GM19467 (cell line): ENCODE results near the gene VAT1L.

Experiments
- ATAC-seq: cut with Tn5 transposase; IDR thresholded peaks from one replicate; pipeline ENCODE4 v1.9.1; 2021; ENCODE audit warnings: mild to moderate bottlenecking, moderate library complexity; ENCODE audit not compliant: unreplicated experiment

VAT1L gene

GRCh38 chr16:77833921-77834634, 45.7 kb downstream of the VAT1L start:
- no peak for ATAC-seq

- no peak for ATAC-seq
These were observed 46.5 kb downstream of the VAT1L start for GRCh38 chr16:77834635-77835540.

DNA sequence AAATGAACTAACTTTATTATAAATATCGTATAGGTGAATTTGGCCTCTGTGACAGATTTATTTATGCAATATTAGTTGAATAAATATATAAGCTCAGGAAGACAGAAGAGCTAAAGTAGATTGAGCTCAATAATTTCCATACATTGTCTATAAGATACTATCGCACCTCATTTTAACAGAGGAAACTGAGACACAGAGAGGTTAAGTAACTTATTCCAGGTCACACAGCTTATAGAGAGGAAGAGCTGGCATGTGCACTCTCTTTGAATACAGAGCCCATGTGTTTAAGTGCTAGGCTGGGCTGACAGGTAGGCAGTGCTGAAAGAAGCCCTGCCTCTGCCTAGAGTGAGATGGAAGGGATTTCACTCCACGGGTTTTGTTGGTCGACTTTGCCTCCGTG, 48.4 kb downstream of the VAT1L start:
- ATAC-seq = no peak

GRCh38 chr16:77838597-77839255, 50.4 kb downstream of the VAT1L start:
- ATAC-seq = no peak

GRCh38 chr16:77840093-77840492, 51.7 kb downstream of the VAT1L start:
- ATAC-seq = no peak

DNA sequence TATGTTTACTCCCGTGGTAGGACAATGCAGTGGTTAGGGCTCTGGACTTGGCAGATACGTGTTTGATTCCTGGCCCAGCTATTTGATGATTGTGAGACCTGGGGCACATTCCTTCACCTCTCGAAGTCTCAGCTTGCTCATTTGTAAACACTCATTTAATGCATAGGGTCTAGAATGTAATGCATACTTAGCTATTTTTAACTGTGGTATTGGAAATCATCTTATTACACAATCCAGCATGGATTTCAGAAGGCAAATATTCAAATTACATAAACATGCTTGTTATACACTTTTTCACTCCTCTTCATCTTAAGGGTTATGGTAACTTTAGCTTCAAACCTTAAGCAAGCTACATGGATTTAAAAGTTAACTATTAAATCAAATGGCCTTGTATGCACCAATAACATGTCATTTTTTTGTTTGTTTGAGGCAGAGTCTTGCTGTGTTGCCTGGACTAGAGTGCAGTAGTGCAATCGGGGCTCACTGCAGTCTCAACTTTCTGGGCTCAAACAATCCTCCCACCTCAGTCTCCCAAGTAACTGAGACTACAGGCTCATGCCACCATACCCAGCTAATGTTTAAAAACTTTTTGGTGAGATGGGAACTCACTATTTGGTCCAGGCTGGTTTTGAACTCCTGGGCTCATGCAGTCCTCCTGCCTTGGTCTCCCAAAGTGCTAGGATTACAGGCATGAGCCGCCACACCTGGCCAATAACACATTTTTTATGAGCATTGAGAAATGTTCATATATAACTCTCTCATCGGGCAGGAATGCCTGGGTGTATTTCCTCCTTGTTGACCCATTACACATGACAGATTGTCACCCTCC, 52.5 kb downstream of the VAT1L start:
- ATAC-seq = no peak

DNA sequence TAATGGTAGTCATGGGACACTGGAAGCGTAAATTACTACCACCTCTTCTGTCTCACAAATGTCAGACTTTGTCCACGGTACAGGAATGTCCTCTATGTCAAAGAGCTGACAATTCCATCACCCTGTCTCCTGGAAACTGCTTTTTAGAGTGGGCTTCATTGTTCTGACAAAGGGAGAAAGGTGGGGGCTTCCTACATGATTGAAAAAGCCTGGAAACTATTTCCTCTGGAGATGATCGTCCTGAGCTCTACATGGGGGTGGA, 53.1 kb downstream of the VAT1L start:
- no peak for ATAC-seq

- ATAC-seq = no peak
These were observed 54.1 kb downstream of the VAT1L start for GRCh38 chr16:77842468-77842867.

DNA sequence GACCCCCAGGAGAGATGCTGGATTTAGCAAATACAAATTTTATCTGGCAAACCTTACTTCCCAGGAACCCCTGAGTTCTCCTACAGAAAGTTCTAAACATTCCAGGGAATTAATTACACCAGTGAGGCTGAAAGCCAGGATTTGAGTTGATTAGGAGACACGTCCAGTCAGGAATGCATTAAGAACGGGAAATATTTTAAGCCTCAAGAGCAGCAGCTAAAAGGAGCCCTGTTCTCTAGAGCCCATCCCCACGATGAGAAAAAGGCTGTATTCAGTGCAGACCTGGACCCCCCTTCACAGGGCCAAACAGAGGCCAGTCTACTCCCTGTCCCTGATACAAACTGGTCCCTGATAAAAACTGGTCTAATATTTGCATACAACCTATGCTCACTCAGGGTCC, 55.0 kb downstream of the VAT1L start:
- no peak for ATAC-seq

GRCh38 chr16:77844801-77845200, 56.4 kb downstream of the VAT1L start:
- no peak for ATAC-seq

- ATAC-seq = no peak
These were observed 61.4 kb downstream of the VAT1L start for GRCh38 chr16:77849646-77850258.

DNA sequence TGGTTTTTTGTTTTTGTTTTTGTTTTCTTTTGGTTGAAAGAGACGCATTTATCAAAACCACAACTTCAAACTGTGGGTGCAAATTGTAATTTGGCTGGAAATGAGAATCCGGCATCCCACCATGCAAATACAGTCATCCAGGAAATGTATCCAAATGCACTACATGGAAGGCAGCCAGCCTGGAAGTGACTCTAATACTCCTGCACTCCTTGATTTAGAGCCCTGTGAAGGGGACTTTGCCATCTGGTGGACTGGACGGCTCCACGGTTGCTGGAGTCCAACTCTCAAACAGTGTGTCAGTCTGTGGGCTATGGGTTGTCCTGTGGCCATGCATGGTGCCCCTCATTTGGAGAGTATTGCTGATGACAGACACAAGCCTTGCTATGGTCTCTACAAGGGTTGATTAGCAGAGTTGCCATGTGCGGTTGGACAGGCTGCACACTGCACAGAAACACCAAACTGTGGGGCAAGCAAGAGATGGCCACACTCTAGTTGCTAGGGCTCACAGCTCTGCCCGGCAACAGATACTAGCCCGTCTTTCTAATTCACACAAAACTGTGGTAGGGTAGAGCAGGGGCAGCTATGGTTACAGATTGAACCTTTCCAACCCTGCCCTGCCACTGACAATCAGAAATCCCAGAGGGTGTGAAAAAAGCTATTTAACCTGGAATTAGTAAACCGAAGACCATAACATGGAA, 62.4 kb downstream of the VAT1L start:
- no peak for ATAC-seq

- no peak for ATAC-seq
These were observed 64.8 kb downstream of the VAT1L start for GRCh38 chr16:77853161-77853560.

DNA sequence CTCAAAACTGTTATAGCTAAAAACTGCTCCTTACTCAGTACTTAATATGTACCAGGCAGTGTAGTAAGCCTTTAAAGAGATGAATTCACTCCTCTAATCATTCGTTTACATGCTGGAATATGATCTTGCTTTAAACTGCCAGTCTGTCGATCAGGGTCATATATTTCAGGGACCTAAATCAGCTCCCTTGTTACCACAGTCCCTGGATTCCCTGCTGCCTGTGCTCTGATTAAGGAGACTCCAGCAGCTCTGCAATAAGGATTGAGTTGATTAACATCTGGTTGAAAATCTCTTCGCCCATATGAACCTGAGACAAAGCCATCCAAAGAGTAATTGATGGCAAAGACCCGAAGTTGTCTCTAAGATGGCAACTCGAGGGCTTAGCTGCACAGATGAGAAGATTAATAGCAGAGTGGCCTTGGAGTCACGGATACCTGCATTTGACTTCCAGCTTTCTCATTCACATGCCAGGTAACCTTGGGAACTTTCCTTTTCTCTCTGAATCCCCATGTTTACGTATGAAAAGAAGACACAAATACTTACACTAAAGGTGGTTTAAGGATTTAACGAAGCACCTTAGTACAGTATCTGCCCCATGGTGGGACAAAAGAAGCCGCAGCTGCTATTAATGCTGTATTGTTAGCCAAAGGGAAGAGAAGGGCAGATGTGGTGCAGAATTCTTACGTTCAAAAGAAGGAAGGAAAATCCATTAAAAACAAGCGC, 68.2 kb downstream of the VAT1L start:
- ATAC-seq = no peak

- no peak for ATAC-seq
These were observed 69.7 kb downstream of the VAT1L start for GRCh38 chr16:77858060-77858459.

GRCh38 chr16:77859493-77860232, 71.3 kb downstream of the VAT1L start:
- no peak for ATAC-seq

GRCh38 chr16:77860953-77861352, 72.6 kb downstream of the VAT1L start:
- no peak for ATAC-seq

DNA sequence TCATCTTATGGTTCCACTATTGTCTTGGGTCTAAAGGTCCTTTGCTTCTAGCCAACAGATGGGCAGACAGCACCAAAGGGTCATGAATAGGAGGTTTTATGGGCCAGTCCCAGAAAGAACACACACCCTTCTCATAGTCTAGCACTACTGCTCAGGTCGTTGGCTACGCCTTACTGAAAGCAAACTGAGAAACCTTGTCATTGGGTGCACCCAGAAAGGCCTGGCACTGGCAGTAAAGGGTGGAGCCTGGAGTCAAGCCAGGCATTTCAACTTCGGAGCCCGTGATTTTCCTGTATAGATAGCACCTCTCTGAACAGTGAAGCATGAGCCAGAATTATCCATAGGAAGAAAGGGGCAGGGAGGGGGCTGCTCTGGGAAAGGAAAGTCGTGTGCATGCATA, 74.9 kb downstream of the VAT1L start:
- ATAC-seq = no peak

DNA sequence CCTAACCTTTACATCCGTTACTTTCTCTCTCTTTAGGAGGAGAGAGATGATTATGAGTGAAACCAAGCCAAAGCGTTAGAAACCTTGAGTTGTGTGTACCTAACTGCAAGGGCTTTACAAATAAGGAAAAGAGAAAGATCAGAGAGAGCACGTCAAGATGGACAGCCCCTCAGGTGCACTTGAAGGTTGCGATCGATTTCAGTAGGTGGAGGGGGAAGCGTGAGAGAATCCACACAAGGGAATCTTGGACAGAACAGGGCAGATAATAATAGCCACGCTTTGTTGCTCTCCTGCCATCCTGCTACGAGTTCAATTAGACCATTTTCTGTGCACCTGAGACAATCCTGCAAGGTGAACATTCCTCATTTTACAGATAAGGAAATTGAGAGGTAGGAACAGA, 78.4 kb downstream of the VAT1L start:
- ATAC-seq = no peak
